CD14-positive monocyte (primary cell): Measurements from ENCODE around the gene BTBD3. TPM values are rescaled to one million over a fixed set of nuclear protein-coding genes. Genes with fewer than 3 reads are reported as not detected.
A peak's percentile ranks its signal among the peaks of the same experiment; 100 is the strongest.

Experiments
- DNase-seq, 3 donors: peaks; one replicate each; pipeline ENCODE4 v3.0.0-alpha.2; 2011 to 2022
- H2AFZ ChIP-seq: 2 replicates; pipeline ENCODE4 v1.6.0; 2012; ENCODE audit warnings: mild to moderate bottlenecking, low read depth, low read length, inconsistent platforms; ENCODE audit not compliant: insufficient read depth, poor library complexity, severe bottlenecking
- H3K27ac ChIP-seq, 2 donors: 1 replicate in 1 of 2; 2 replicates in 1 of 2; pipeline ENCODE4 v1.5.1; 2012 to 2013; ENCODE audit warnings: low read length in 2 of 2, control low read depth in 1 of 2, inconsistent platforms in 1 of 2, low read depth in 1 of 2, mild to moderate bottlenecking in 1 of 2
- H3K27me3 ChIP-seq, 2 donors: one replicate each; pipeline versions ENCODE4 v1.6.0 to v1.6.1; 2011 to 2013; ENCODE audit warnings: low read length in 2 of 2; ENCODE audit not compliant: control insufficient read depth in 2 of 2, insufficient read depth in 2 of 2
- H3K36me3 ChIP-seq, 2 donors: replicated peaks in 1 of 2; 1 replicate in 1 of 2; 2 replicates in 1 of 2; pipeline versions ENCODE4 v1.5.1 to v1.6.1; 2012 to 2013; ENCODE audit warnings: low read length in 2 of 2, control low read depth in 1 of 2, inconsistent platforms in 1 of 2, mild to moderate bottlenecking in 1 of 2; ENCODE audit not compliant: insufficient read depth in 2 of 2, control insufficient read depth in 1 of 2
- H3K4me1 ChIP-seq, 2 donors: 1 replicate in 1 of 2; 2 replicates in 1 of 2; pipeline versions ENCODE4 v1.5.1 to v1.6.1; 2012 to 2013; ENCODE audit warnings: low read length in 2 of 2, control low read depth in 1 of 2, inconsistent platforms in 1 of 2, mild to moderate bottlenecking in 1 of 2, moderate library complexity in 1 of 2; ENCODE audit not compliant: insufficient read depth in 2 of 2, control insufficient read depth in 1 of 2
- H3K4me2 ChIP-seq: replicated peaks from 2 replicates; pipeline ENCODE3; 2012; ENCODE audit warnings: low read length, moderate library complexity, mild to moderate bottlenecking; ENCODE audit not compliant: poor library complexity, severe bottlenecking; ENCODE audit errors: extremely low read depth
- H3K4me3 ChIP-seq, 3 experiments: fragments of 200-600 bp in 1 of 3; sonication (generic) in 1 of 3; replicated peaks in 1 of 3; 1 replicate in 2 of 3; 2 replicates in 1 of 3; pipeline ENCODE4 v1.5.1; 2011 to 2013; ENCODE audit warnings: low read length in 3 of 3, mild to moderate bottlenecking in 3 of 3, control low read depth in 2 of 3, low read depth in 2 of 3, inconsistent platforms in 1 of 3, moderate library complexity in 1 of 3
- H3K79me2 ChIP-seq: 2 replicates; pipeline ENCODE4 v1.6.0; 2012; ENCODE audit warnings: mild to moderate bottlenecking, control low read depth, inconsistent platforms, low read length, moderate library complexity; ENCODE audit not compliant: insufficient read depth
- H3K9ac ChIP-seq: 2 replicates; pipeline ENCODE4 v1.6.0; 2017; ENCODE audit warnings: low read length, mild to moderate bottlenecking; ENCODE audit not compliant: insufficient read depth, poor library complexity, severe bottlenecking
- H3K9me3 ChIP-seq, 2 donors: replicated peaks in 1 of 2; 1 replicate in 1 of 2; 2 replicates in 1 of 2; pipeline versions ENCODE4 v1.5.1 to v1.6.1; 2012 to 2013; ENCODE audit warnings: low read length in 2 of 2, control low read depth in 1 of 2; ENCODE audit not compliant: control insufficient read depth in 1 of 2, insufficient read depth in 1 of 2
- H4K20me1 ChIP-seq: 2 replicates; pipeline ENCODE4 v1.6.0; 2012; ENCODE audit warnings: mild to moderate bottlenecking, low read length, control low read depth, moderate library complexity; ENCODE audit not compliant: insufficient read depth
- H3K27ac Mint-ChIP-seq, 7 donors: one replicate each; pipeline ENCODE4 v1.8.0; 2020; ENCODE audit warnings: mild to moderate bottlenecking in 7 of 7, mixed read lengths in 7 of 7, moderate library complexity in 6 of 7, inconsistent platforms in 2 of 7
- H3K27me3 Mint-ChIP-seq, 3 donors: one replicate each; pipeline ENCODE4 v1.8.0; 2021 to 2022; ENCODE audit warnings: low read depth in 3 of 3, mild to moderate bottlenecking in 3 of 3, mixed read lengths in 3 of 3, moderate library complexity in 3 of 3, inconsistent platforms in 1 of 3
- H3K36me3 Mint-ChIP-seq, 2 donors: one replicate each; pipeline ENCODE4 v1.8.0; 2020; ENCODE audit warnings: mixed read lengths in 2 of 2, inconsistent platforms in 1 of 2, mild to moderate bottlenecking in 1 of 2
- H3K4me1 Mint-ChIP-seq: one replicate; pipeline ENCODE4 v1.8.0; 2020; ENCODE audit warnings: mild to moderate bottlenecking, mixed read lengths
- H3K4me3 Mint-ChIP-seq, 2 donors: one replicate each; pipeline ENCODE4 v1.8.0; 2020; ENCODE audit warnings: mild to moderate bottlenecking in 2 of 2, mixed read lengths in 2 of 2, moderate library complexity in 1 of 2
- H3K9me3 Mint-ChIP-seq, 7 donors: one replicate each; pipeline ENCODE4 v1.8.0; 2020 to 2022; ENCODE audit warnings: mixed read lengths in 7 of 7, mild to moderate bottlenecking in 6 of 7, moderate library complexity in 6 of 7, inconsistent platforms in 2 of 7
- WGBS: methylation state at CpG from one replicate; pipeline ENCODE4 v1.1.5; 2013; ENCODE audit warnings: missing lambda C conversion rate; ENCODE audit not compliant: insufficient coverage; 5-methylcytosine and 5-hydroxymethylcytosine counted together
- intact Hi-C, 2 donors: fragments of 100-400 bp; cut with micrococcal nuclease; formaldehyde crosslinking; loops; one replicate each; pipeline versions ENCODE4 v1.15.0 to v1.15.1; 2023
- polyA plus RNA-seq, 3 donors: library from polyadenylated mRNA; depleted of rRNA in 1 of 3; unstranded in 2 of 3; stranded (reverse) in 1 of 3; fragments of 300-500 nt in 2 of 3; fragments of >200 nt in 1 of 3; fragmentation: Illumina TruSeq in 2 of 3; gene quantifications; 1 replicate in 2 of 3; 2 replicates in 1 of 3; pipeline ENCODE4 v1.2.3, GENCODE V29; 2012 to 2021
- TF ChIP-seq, protein P1 (sequence below): fragments of 200-600 bp; IDR thresholded peaks from one replicate; pipeline ENCODE4 v1.8.0; 2022; ENCODE audit warnings: antibody characterized with exemption, mild to moderate bottlenecking

Gene BTBD3
- polyA plus RNA-seq, 3 donors: 4.4 to 8.5 (median 5.5) TPM

DNA sequence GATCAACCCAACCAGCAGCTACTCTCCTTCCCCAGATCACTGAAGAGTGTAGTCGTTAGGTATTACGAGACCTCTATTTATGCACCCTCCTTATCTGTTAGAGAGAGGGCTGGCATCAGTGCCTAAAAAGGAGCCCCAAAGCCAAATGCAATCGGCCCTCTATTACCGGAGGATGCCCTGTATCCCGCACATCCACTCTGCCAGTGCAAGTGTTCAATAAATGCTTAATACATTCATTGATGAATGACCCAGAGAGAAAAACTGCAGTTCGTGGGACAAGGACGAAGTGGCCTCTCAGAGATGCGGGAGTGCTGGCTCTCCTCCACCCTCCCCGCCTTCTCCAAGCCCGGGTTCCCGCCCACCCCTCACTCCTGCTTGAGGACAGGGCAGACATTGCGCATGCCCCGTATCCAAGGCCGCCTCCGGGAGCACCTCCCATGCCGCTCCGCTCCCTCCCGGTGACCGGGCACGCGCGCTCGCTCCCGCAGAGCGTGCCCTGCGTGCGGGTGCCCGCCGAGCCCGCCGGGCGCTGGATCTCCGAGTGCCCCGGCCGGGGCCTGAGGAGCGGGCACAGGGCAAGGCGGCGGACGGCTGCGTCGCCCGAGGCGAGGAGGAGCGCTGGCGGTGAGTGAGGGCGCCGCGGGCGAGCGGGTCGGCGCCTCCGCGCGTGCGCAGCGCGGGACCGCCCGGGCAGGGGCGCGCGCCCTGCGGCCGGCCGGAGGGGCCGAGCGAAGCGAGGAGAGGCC lies 27.2 kb upstream of the BTBD3 start:
- peak overlapping the region; percentile 47 to 80 (median 48) for H3K4me3 ChIP-seq

DNA sequence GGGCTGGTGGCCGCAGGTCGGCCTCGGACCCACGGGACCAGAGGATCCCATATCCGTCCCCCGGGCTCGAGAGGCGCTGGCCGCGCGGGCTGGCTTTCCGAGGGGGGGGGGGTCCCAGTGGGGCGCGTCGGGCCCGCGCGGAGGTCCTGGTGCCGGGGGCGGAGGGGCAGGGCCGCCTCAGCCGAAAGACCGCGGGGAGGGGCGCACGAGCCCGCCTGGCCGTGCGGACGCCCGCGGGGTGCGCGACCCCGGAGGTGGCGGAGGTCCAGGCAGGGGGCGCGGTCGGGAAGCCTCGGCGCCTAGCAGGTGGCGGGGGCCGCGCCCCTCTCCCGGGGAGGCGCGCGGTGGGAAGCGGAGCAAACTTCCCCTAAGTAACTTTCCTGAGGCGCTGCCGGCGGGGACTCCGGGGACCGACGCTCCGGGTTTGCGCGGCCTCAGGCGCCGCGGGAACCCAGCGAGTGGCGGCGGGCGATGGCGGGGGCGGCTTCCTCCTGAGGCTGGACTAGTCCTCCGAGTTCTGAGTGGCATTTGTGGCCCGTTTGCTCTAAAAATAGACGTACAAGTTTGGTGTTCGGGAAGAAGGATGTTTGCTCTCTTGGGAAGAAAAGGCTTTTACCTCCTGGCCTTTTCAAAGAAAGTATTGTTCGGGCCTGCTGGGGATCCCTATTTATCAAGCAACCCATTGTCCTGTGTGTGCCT lies 26.5 kb upstream of the BTBD3 start:
- Histone ChIP-seq H3K27ac (no peak overlapping the region), H3K36me3 (no peaks in the 10 kb centered on the region), H3K4me1 (peaks cover 22 to 26% of the 10 kb centered on the region in 2 donors), H2AFZ (peak overlapping the region; percentile 79), H3K4me3 (peak overlapping the region; percentile 47 to 80 (median 48)), H4K20me1 (peaks cover 12% of the 10 kb centered on the region), H3K27me3 (peaks cover 2 to 5% of the 10 kb centered on the region in 2 donors), H3K9me3 (no peaks in the 10 kb centered on the region), H3K9ac (peak overlapping the region; percentile 74), H3K79me2 (peaks cover 36% of the 10 kb centered on the region), H3K4me2 (peak overlapping the region; percentile 88)
- Mint-ChIP-seq H3K27ac (peak overlapping the region in 3 of 7 donors; percentile 13 to 74 (median 32)), H3K27me3 (peaks cover 1 to 21% (median 7%) of the 10 kb centered on the region in 3 donors), H3K4me1 (peaks cover 24% of the 10 kb centered on the region), H3K36me3 (no peaks in the 10 kb centered on the region), H3K9me3 (peaks cover 0 to 4% (median 0%) of the 10 kb centered on the region in 7 donors), H3K4me3 (peak overlapping the region; percentile 78 to 94)
- TF ChIP-seq, protein P1, sequence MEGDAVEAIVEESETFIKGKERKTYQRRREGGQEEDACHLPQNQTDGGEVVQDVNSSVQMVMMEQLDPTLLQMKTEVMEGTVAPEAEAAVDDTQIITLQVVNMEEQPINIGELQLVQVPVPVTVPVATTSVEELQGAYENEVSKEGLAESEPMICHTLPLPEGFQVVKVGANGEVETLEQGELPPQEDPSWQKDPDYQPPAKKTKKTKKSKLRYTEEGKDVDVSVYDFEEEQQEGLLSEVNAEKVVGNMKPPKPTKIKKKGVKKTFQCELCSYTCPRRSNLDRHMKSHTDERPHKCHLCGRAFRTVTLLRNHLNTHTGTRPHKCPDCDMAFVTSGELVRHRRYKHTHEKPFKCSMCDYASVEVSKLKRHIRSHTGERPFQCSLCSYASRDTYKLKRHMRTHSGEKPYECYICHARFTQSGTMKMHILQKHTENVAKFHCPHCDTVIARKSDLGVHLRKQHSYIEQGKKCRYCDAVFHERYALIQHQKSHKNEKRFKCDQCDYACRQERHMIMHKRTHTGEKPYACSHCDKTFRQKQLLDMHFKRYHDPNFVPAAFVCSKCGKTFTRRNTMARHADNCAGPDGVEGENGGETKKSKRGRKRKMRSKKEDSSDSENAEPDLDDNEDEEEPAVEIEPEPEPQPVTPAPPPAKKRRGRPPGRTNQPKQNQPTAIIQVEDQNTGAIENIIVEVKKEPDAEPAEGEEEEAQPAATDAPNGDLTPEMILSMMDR: no peak
- intact Hi-C loops: no loop called here
- 0% methylated on average over 61 of the region's 72 CpGs for WGBS
- DNase-seq: peak; percentile 12 to 37 (median 23)

More for the DNA sequence above, 27.2 kb upstream of the BTBD3 start:
- peaks cover 0 to 4% (median 0%) of the 10 kb centered on the region in 7 donors for H3K9me3 Mint-ChIP-seq
- TF ChIP-seq, protein P1: no peak
- Histone ChIP-seq H3K9me3 (no peaks in the 10 kb centered on the region), H3K4me1 (peaks cover 22 to 26% of the 10 kb centered on the region in 2 donors), H3K79me2 (peaks cover 28% of the 10 kb centered on the region), H3K27ac (no peak overlapping the region), H4K20me1 (peaks cover 12% of the 10 kb centered on the region), H3K9ac (peak overlapping the region; percentile 74), H3K27me3 (peaks cover 2 to 5% of the 10 kb centered on the region in 2 donors), H2AFZ (peak overlapping the region; percentile 79), H3K4me2 (peak overlapping the region; percentile 88), H3K36me3 (no peaks in the 10 kb centered on the region)
- H3K27ac Mint-ChIP-seq: no peak overlapping the region
- DNase-seq: peak; percentile 49 to 63 (median 55)
- WGBS: under 1% methylated on average over 67 of the region's 69 CpGs
- H3K27me3 Mint-ChIP-seq: peaks cover 1 to 21% (median 7%) of the 10 kb centered on the region in 3 donors
- H3K4me3 Mint-ChIP-seq: peak overlapping the region; percentile 73 to 80
- intact Hi-C loops: no loop called here
- H3K4me1 Mint-ChIP-seq: peaks cover 24% of the 10 kb centered on the region
- no peaks in the 10 kb centered on the region for H3K36me3 Mint-ChIP-seq
